Measurements from ENCODE around the gene KISS1. TPM values are rescaled to one million over a fixed set of nuclear protein-coding genes. Genes with fewer than 3 reads are reported as not detected.

Gene KISS1
- total RNA-seq, 3 donors from 2014 or later, result 1.3 TPM; not detected in 2

- DNase-seq, result peak in 2 of 3 donors; percentile 82 to 85
- Histone ChIP-seq H3K4me3 (no peak overlapping the region), H3K36me3 (ENCODE audit: low read depth) (no peaks in the 10 kb centered on the region), H3K9me3 (no peaks in the 10 kb centered on the region), H3K4me1 (ENCODE audit: low read depth) (peaks cover 4% of the 10 kb centered on the region)
- TF ChIP-seq CTCF (IDR thresholded peaks at IDR 0.05), result peak; percentile 93
- ATAC-seq, result peak; percentile 93
- intact Hi-C loops (cut with DNase I, micrococcal nuclease), result no loop called here
Observed at GRCh38 chr1:204207136-204207616, 10.9 kb upstream of the KISS1 start.

DNA sequence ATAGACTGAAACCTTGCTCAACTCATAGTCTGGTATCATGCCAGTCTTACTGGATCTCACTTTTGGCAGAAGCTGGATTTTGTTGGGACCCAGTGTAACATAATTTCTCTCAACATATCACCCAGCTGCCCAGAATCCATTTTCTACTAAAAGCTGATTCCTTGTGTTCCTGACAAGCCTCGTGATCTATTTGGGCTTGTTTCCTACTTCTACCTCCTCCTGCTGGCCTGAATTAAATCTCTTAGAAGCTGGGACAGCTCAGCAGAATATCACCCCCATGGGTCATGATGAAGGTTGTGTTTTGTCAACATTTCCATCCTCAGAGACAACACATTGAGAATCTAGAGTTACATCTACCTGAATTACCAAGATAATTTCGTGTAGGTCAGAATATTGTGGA lies 9.8 kb upstream of the KISS1 start:
- H3K4me3 ChIP-seq, result no peak overlapping the region
- intact Hi-C loops (cut with DNase I, micrococcal nuclease), result no loop called here
- H3K36me3 ChIP-seq (ENCODE audit: low read depth), result no peaks in the 10 kb centered on the region
- DNase-seq (no peak), ATAC-seq (no peak)
- H3K4me1 ChIP-seq (ENCODE audit: low read depth), result peaks cover 4% of the 10 kb centered on the region
- no peaks in the 10 kb centered on the region for H3K9me3 ChIP-seq
- no peak for TF ChIP-seq CTCF (IDR thresholded peaks at IDR 0.05)

DNA sequence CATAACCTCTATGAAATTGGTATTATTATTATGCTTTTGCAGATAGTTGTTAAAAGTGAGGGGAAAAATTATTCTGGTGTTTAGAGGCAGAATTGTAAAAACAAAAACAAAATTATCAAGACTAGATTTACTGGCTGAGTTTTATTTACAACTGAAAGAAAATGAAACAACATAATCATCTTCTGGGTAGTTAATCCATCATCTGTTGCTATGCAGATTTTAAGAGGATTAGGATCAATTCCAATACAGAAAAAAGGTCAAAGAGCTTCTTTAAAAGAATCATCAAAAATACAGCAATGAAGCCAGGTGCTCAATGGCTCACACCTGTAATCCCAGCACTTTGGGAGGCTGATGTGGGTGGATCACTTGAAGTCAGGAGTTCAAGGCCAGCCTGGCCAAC lies 9.2 kb upstream of the KISS1 start:
- TF ChIP-seq CTCF (IDR thresholded peaks at IDR 0.05), result no peak
- ATAC-seq, result no peak
- Histone ChIP-seq H3K36me3 (ENCODE audit: low read depth) (no peaks in the 10 kb centered on the region), H3K4me1 (ENCODE audit: low read depth) (peaks cover 4% of the 10 kb centered on the region), H3K4me3 (no peak overlapping the region), H3K9me3 (no peaks in the 10 kb centered on the region)
- DNase-seq, result no peak
- intact Hi-C loops (cut with DNase I, micrococcal nuclease), result no loop called here

DNA sequence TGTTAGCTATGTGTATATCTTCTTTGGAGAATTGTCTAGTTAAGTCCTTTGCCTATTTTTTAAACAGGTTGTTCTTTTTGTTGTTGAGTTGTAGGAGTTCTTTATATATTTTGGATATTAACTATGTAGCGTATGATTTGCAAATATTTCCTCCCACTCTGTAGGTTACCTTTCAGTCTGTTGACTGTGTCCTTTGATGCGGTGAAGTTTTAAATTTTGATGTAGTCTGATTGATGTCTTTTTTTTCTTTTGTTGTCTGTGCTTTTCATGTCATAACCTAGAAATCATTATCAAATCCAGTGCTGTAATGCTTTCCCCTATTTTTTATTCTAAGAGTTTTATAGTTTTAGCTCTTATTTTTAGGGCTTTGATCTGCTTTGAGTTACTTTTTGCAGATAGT lies 8.7 kb upstream of the KISS1 start:
- no peaks in the 10 kb centered on the region for H3K9me3 ChIP-seq
- H3K4me1 ChIP-seq (ENCODE audit: low read depth), result peaks cover 4% of the 10 kb centered on the region
- no peak for DNase-seq
- intact Hi-C loops (cut with DNase I, micrococcal nuclease), result no loop called here
- ATAC-seq, result no peak
- no peak for TF ChIP-seq CTCF (IDR thresholded peaks at IDR 0.05)
- no peak overlapping the region for H3K4me3 ChIP-seq
- H3K36me3 ChIP-seq (ENCODE audit: low read depth), result no peaks in the 10 kb centered on the region

GRCh38 chr1:204203206-204203767 lies 7.0 kb upstream of the KISS1 start:
- Histone ChIP-seq H3K36me3 (ENCODE audit: low read depth) (no peaks in the 10 kb centered on the region), H3K4me1 (ENCODE audit: low read depth) (peaks cover 4% of the 10 kb centered on the region), H3K9me3 (no peaks in the 10 kb centered on the region), H3K4me3 (no peak overlapping the region)
- DNase-seq (no peak), ATAC-seq (no peak)
- no peak for TF ChIP-seq CTCF (IDR thresholded peaks at IDR 0.05)
- intact Hi-C loops (cut with DNase I, micrococcal nuclease), result no loop called here

DNA sequence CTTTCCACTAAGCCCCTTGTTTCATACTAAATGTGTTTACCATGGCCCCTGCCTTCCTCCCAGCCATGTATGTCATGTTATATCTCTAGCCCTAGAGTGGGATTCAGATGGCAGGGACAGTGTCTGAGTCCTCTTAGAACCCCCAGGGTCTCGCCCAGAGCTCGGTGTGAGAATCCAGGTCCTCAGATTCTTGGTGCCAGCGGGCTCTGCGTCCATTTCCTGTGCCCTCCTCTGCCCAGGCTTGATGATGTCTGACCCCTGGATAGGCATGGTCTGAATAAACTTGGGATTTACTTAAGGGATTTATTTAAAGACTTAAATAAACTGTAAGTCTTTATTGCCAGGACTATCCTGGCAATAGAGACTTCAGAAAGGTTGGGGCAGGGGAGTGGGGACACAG lies 6.2 kb upstream of the KISS1 start:
- no peak for DNase-seq
- Histone ChIP-seq H3K4me1 (ENCODE audit: low read depth) (peaks cover 4% of the 10 kb centered on the region), H3K36me3 (ENCODE audit: low read depth) (no peaks in the 10 kb centered on the region), H3K4me3 (no peak overlapping the region), H3K9me3 (no peaks in the 10 kb centered on the region)
- intact Hi-C loops (cut with DNase I, micrococcal nuclease), result no loop called here
- no peak for TF ChIP-seq CTCF (IDR thresholded peaks at IDR 0.05)
- no peak for ATAC-seq
